Measurements from ENCODE around the gene HCFC2. TPM values are rescaled to one million over a fixed set of nuclear protein-coding genes. Genes with fewer than 3 reads are reported as not detected.
"Not testable (repeated sequence)": the region's sequence is repeated elsewhere in the genome, so short reads cannot be mapped to it uniquely, and the experiment has no call there.

Gene HCFC2
- total and polyA plus RNA-seq, 2 of the 4 experiments (the other 2 are of a cell fraction), result 12.0 to 34.2 TPM

DNA sequence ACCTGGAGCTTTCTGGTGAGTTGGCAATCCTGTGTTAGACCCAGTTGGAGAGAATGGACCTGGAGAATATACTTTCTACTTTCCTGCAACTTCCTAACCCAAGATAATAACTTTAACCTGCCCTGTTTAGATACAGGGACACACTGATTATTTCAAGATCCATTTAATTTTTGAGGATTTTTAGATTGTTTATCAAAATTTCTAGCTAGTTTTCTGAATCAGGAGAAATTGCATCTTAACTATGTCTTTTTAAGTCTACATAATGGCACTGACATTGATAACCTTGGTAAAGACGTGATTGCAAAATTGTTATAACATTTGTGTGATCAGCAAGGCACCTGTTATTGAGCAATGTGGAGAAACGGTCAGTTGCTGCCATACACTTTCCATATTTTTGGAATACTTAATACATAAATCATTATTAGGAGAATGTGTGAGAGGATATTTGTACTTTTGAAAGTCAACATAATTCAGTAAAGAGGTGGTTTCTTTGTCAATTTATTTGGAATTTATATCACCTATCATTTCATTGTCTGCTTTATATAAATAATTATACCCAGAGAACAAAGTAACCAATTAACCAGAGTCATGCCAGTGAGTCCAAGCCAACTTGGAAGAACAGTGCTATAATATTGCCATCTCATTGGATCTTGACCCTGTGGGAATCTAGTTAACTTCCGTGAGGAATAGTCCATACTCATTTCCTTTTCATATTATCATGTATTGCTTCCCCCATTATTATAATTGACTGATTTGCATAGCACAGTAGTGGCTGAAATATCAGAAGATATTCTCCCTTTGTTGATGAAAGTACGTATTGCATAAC, 45.3 kb downstream of the HCFC2 start:
- H3K27ac ChIP-seq (ENCODE audit: insufficient read depth, low read length), result no peak overlapping the region
- H2AK9ac ChIP-seq (replicated peaks; ENCODE audit: low read depth, low read length, poor library complexity), result no peak overlapping the region
- no peak overlapping the region for H3K18ac ChIP-seq (ENCODE audit: low read depth, low read length)
- intact Hi-C loops (cut with micrococcal nuclease), result loop anchor here (1.0 to 2.0 kb wide), 4 partner anchors 45 to 231 kb away; partner anchors contain the start of gene HCFC2
- H3K9me1 ChIP-seq (ENCODE audit: insufficient read depth, low read length), result peaks cover 2% of the 10 kb centered on the region; the same call in 1 of the 2 replicates
- H2BK20ac ChIP-seq (ENCODE audit: low read depth, low read length), result no peak overlapping the region
- TF ChIP-seq BHLHE40 (IDR thresholded peaks at IDR 0.05; ENCODE audit: low read depth, low read length), result no peak
- TF ChIP-seq CEBPB (IDR thresholded peaks at IDR 0.05; ENCODE audit: low read depth, low read length), result peak; percentile 43; the same call in 1 of the 2 replicates
- H3K27me3 ChIP-seq (ENCODE audit: control insufficient read depth, insufficient read depth, low read length), result no peaks in the 10 kb centered on the region
- dilution Hi-C loops (cut with HindIII; ENCODE audit: low sequenced_read_pairs, unreplicated experiment), result no loop called here
- H2BK5ac ChIP-seq (ENCODE audit: low read depth, low read length, poor library complexity, severe bottlenecking), result peak overlapping the region; percentile 14
- H2BK15ac ChIP-seq (ENCODE audit: low read depth, low read length), result no peak overlapping the region
- H3K79me1 ChIP-seq (ENCODE audit: low read depth in 1 of 2, low read length in 2 of 2), result peaks cover 0 to 15% of the 10 kb centered on the region in 2 experiments; a peak in 2 of 4 replicates
- in situ Hi-C loops (cut with MboI; ENCODE audit: low sequenced_read_pairs), result loop anchor here (10.0 kb wide), 1 partner anchor 225 kb away; no protein-coding TSS in a partner anchor
- no peak overlapping the region for H2BK120ac ChIP-seq (ENCODE audit: low read depth, low read length)
- H4K5ac ChIP-seq (ENCODE audit: low read depth, low read length), result no peak overlapping the region
- H3K4ac ChIP-seq (ENCODE audit: low read depth, low read length), result no peak overlapping the region
- H3K4me3 ChIP-seq (ENCODE audit: insufficient read depth, low read depth, low read length), result no peak overlapping the region
- H3K9ac ChIP-seq (ENCODE audit: low read depth, low read length), result no peak overlapping the region
- no peaks in the 10 kb centered on the region for H4K20me1 ChIP-seq (ENCODE audit: insufficient read depth, low read length)
- H3K4me2 ChIP-seq (ENCODE audit: low read depth, low read length), result no peak overlapping the region
- H3K56ac ChIP-seq (ENCODE audit: extremely low read depth, insufficient read depth, low read length), result no peak overlapping the region
- H3K4me1 ChIP-seq (ENCODE audit: control insufficient read depth, insufficient read depth, low read length), result peaks cover 2% of the 10 kb centered on the region; the same call in 1 of the 2 replicates
- no peak for DNase-seq
- no peak for ATAC-seq (ENCODE audit: low read depth)
- H3K23ac ChIP-seq (ENCODE audit: low read depth, low read length), result no peak overlapping the region
- ChIA-PET CTCF (interaction anchor here (0.6 to 2.6 kb wide), 18 partner anchors 9 to 231 kb away, joined by 3 to 11 read pairs (median 5); partner anchors contain the start of genes HCFC2 and TDG), POLR2A (ENCODE audit: unreplicated experiment) (interaction anchor here (1.6 kb wide), 1 partner anchor 136 kb away, joined by 7 read pairs; no protein-coding TSS in a partner anchor)
- no peaks in the 10 kb centered on the region for H3K9me3 ChIP-seq (ENCODE audit: control insufficient read depth, insufficient read depth, low read length)
- WGBS, 2 experiments (ENCODE audit: extremely low coverage in 2 of 2, insufficient read length in 1 of 2), result no CpG with 5 or more reads among the region's 4 CpGs
- H2AK5ac ChIP-seq (ENCODE audit: low read depth, low read length), result no peak overlapping the region
- H4K91ac ChIP-seq (ENCODE audit: insufficient read depth, low read depth, low read length), result no peak overlapping the region
- H3K14ac ChIP-seq (replicated peaks; ENCODE audit: low read depth, low read length), result no peak overlapping the region
- peaks cover 2% of the 10 kb centered on the region; the same call in 1 of the 2 replicates for H3K36me3 ChIP-seq (ENCODE audit: control insufficient read depth, insufficient read depth, low read length)
- H4K8ac ChIP-seq (ENCODE audit: low read depth in 2 of 2, low read length in 2 of 2), result no peak overlapping the region
- no TSS peak for BruUV-seq (replicated peaks)
- no peak overlapping the region for H2AFZ ChIP-seq (replicated peaks; ENCODE audit: low read length, poor library complexity)

DNA sequence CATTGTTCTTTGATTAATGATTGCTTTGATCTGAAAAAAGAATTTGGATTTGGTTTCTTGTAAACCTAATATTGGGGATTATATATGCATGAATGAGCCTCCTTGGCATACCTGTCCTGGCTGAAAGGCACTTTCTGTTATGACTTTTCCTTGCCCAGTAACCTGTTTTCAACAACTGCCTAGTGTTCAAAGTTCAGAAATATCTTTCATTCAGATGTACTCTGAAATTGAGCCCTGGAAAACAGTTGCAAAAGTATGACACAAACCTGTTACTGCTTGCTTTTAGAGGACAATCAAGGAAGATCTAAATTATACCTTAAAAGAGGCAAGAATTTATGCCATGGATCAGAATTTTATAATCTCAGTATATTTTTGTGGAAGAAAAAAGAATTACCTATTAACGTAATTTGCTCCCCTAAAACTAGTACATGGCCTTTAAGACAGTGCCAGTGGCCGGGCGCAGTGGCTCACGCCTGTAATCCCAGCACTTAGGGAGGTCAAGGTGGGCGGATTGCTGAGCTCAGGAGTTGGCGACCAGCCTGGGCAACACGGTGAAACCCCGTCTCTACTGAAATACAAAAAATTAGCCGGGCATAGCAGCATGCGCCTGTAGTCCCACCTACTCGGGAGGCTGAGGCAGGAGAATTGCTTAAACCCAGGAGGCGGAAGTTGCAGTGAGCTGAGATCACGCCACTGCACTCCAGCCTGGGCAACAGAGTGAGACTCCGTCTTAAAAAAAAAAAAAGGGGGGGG, 50.7 kb downstream of the HCFC2 start:
- H3K27me3 ChIP-seq (ENCODE audit: control insufficient read depth, insufficient read depth, low read length); H2BK120ac ChIP-seq (ENCODE audit: low read depth, low read length); dilution Hi-C loops (cut with HindIII; ENCODE audit: low sequenced_read_pairs, unreplicated experiment); H3K4me3 ChIP-seq (ENCODE audit: insufficient read depth, low read depth, low read length); H4K91ac ChIP-seq (ENCODE audit: insufficient read depth, low read depth, low read length); H2AK9ac ChIP-seq (replicated peaks; ENCODE audit: low read depth, low read length, poor library complexity); H3K9ac ChIP-seq (ENCODE audit: low read depth, low read length); H3K4me1 ChIP-seq (ENCODE audit: control insufficient read depth, insufficient read depth, low read length); H3K23ac ChIP-seq (ENCODE audit: low read depth, low read length); H2AK5ac ChIP-seq (ENCODE audit: low read depth, low read length); H2BK20ac ChIP-seq (ENCODE audit: low read depth, low read length); DNase-seq; CTCF ChIA-PET; H3K56ac ChIP-seq (ENCODE audit: extremely low read depth, insufficient read depth, low read length); H3K14ac ChIP-seq (replicated peaks; ENCODE audit: low read depth, low read length); H2BK15ac ChIP-seq (ENCODE audit: low read depth, low read length); in situ Hi-C loops (cut with MboI; ENCODE audit: low sequenced_read_pairs); ATAC-seq (ENCODE audit: low read depth); BruUV-seq (replicated peaks); intact Hi-C loops (cut with micrococcal nuclease); H3K36me3 ChIP-seq (ENCODE audit: control insufficient read depth, insufficient read depth, low read length); H3K4me2 ChIP-seq (ENCODE audit: low read depth, low read length); H4K8ac ChIP-seq (ENCODE audit: low read depth in 2 of 2, low read length in 2 of 2); H3K9me1 ChIP-seq (ENCODE audit: insufficient read depth, low read length); H2AFZ ChIP-seq (replicated peaks; ENCODE audit: low read length, poor library complexity); H3K4ac ChIP-seq (ENCODE audit: low read depth, low read length); H3K9me3 ChIP-seq (ENCODE audit: control insufficient read depth, insufficient read depth, low read length); H4K20me1 ChIP-seq (ENCODE audit: insufficient read depth, low read length): not testable (repeated sequence)
- Histone ChIP-seq H2BK5ac (ENCODE audit: low read depth, low read length, poor library complexity, severe bottlenecking) (peak overlapping the region; percentile 29), H4K5ac (ENCODE audit: low read depth, low read length) (peak overlapping the region; percentile 74; the same call in 1 of the 2 replicates), H3K27ac (ENCODE audit: insufficient read depth, low read length) (peak overlapping the region; percentile 47; the same call in 1 of the 2 replicates), H3K79me1 (ENCODE audit: low read depth in 1 of 2, low read length in 2 of 2) (peaks cover 4 to 25% of the 10 kb centered on the region in 2 experiments; a peak in 3 of 4 replicates), H3K18ac (ENCODE audit: low read depth, low read length) (peak overlapping the region; percentile 87; the same call in 1 of the 2 replicates)
- POLR2A ChIA-PET (ENCODE audit: unreplicated experiment), result interaction anchor here (0.6 kb wide), 1 partner anchor 23 kb away, joined by 7 read pairs; no protein-coding TSS in a partner anchor
- WGBS, 2 experiments (ENCODE audit: extremely low coverage in 2 of 2, insufficient read length in 1 of 2), result 100% methylated on average over 7 of the region's 14 CpGs; no CpG with 5 or more reads in 1 of the 2 experiments

Data from IMR-90 (cell line).